Nephron (organoid): ENCODE measurements around the gene BRINP1.
A peak's percentile ranks its signal among the peaks of the same experiment; 100 is the strongest.

Source experiments
- H3K27ac Mint-ChIP-seq, 3 experiments: 2 replicates each; pipeline ENCODE4 v1.8.0; 2020; ENCODE audit warnings: mixed read lengths in 3 of 3, mild to moderate bottlenecking in 2 of 3, moderate library complexity in 1 of 3
- H3K27me3 Mint-ChIP-seq: 2 replicates; pipeline ENCODE4 v1.8.0; 2021; ENCODE audit warnings: low read depth, mild to moderate bottlenecking, moderate library complexity, mixed read lengths
- H3K36me3 Mint-ChIP-seq: 2 replicates; pipeline ENCODE4 v1.8.0; 2020; ENCODE audit warnings: low read depth, mixed read lengths
- H3K4me1 Mint-ChIP-seq: 2 replicates; pipeline ENCODE4 v1.8.0; 2020; ENCODE audit warnings: mixed read lengths
- H3K4me3 Mint-ChIP-seq, 3 experiments: 2 replicates each; pipeline ENCODE4 v1.8.0; 2020; ENCODE audit warnings: mild to moderate bottlenecking in 3 of 3, mixed read lengths in 3 of 3, moderate library complexity in 2 of 3
- H3K9me3 Mint-ChIP-seq: 2 replicates; pipeline ENCODE4 v1.8.0; 2020; ENCODE audit warnings: mixed read lengths
- TF ChIP-seq, protein P1 (sequence below), 3 experiments: fragments of 200-600 bp; sonication (generic); IDR thresholded peaks; one replicate each; pipeline ENCODE4 v1.5.0; 2021; ENCODE audit warnings: antibody characterized with exemption in 3 of 3; ENCODE audit not compliant: unreplicated experiment in 3 of 3

Gene BRINP1

DNA sequence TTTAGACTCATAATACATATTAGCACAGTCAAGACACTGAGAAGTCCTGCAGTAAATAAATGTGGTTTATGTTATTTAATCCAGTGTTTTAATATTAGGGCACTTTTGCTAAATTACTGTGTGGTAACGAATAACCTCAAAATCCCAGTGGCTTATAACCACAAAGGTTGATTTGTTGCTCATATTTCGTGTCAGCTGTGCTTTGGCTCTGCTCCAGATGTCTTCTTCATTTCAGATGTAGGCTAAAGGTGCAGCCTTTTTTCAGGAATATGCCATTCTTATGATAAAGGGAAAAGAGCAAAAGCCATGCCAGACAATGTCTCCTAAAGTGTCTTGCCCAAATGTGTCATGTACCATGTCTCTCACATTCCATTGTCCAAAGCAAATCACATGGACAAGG is 144.8 kb downstream of the BRINP1 start:
- Mint-ChIP-seq H3K27ac (no peak overlapping the region), H3K9me3 (no peaks in the 10 kb centered on the region), H3K27me3 (no peaks in the 10 kb centered on the region), H3K4me1 (peaks cover 16% of the 10 kb centered on the region), H3K36me3 (no peaks in the 10 kb centered on the region), H3K4me3 (no peak overlapping the region)
- TF ChIP-seq, protein P1, sequence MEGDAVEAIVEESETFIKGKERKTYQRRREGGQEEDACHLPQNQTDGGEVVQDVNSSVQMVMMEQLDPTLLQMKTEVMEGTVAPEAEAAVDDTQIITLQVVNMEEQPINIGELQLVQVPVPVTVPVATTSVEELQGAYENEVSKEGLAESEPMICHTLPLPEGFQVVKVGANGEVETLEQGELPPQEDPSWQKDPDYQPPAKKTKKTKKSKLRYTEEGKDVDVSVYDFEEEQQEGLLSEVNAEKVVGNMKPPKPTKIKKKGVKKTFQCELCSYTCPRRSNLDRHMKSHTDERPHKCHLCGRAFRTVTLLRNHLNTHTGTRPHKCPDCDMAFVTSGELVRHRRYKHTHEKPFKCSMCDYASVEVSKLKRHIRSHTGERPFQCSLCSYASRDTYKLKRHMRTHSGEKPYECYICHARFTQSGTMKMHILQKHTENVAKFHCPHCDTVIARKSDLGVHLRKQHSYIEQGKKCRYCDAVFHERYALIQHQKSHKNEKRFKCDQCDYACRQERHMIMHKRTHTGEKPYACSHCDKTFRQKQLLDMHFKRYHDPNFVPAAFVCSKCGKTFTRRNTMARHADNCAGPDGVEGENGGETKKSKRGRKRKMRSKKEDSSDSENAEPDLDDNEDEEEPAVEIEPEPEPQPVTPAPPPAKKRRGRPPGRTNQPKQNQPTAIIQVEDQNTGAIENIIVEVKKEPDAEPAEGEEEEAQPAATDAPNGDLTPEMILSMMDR (IDR thresholded peaks at IDR 0.05; ENCODE audit: unreplicated experiment in 3 of 3), result no peak

- peaks cover 38% of the 10 kb centered on the region for H3K4me1 Mint-ChIP-seq
- H3K36me3 Mint-ChIP-seq, result no peaks in the 10 kb centered on the region
- TF ChIP-seq, protein P1 (IDR thresholded peaks at IDR 0.05; ENCODE audit: unreplicated experiment in 3 of 3), result no peak
- no peaks in the 10 kb centered on the region for H3K27me3 Mint-ChIP-seq
- H3K9me3 Mint-ChIP-seq, result no peaks in the 10 kb centered on the region
- peak overlapping the region; percentile 7 to 51 (median 29) for H3K27ac Mint-ChIP-seq
- no peak overlapping the region for H3K4me3 Mint-ChIP-seq
These were observed 148.0 kb downstream of the BRINP1 start for GRCh38 chr9:119221276-119221675.

DNA sequence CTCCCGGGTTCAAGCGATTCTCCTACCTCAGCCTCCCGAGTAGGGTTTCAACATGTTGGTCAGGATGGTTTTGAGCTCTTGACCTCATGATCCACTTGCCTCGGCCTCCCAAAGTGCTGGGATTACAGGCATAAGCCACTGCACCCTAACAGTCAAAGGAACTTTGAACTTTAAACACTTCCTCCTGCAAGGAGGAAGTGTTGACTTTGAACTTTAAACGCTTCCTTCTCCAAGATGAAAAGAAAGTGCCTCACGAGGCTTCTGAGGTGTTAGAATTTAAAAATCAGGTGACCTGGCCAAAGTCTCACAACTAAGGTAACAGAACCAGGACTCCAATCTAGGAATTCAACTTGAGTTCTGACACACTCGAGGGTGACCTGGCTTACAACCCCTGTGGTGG is 150.9 kb downstream of the BRINP1 start:
- peaks cover 47% of the 10 kb centered on the region for H3K4me1 Mint-ChIP-seq
- TF ChIP-seq, protein P1 (IDR thresholded peaks at IDR 0.05; ENCODE audit: unreplicated experiment in 3 of 3), result no peak
- H3K9me3 Mint-ChIP-seq, result no peaks in the 10 kb centered on the region
- H3K27me3 Mint-ChIP-seq, result no peaks in the 10 kb centered on the region
- H3K4me3 Mint-ChIP-seq, result no peak overlapping the region
- H3K36me3 Mint-ChIP-seq, result peaks cover 4% of the 10 kb centered on the region
- H3K27ac Mint-ChIP-seq, result peak overlapping the region in 1 of 3 experiments; percentile 71

DNA sequence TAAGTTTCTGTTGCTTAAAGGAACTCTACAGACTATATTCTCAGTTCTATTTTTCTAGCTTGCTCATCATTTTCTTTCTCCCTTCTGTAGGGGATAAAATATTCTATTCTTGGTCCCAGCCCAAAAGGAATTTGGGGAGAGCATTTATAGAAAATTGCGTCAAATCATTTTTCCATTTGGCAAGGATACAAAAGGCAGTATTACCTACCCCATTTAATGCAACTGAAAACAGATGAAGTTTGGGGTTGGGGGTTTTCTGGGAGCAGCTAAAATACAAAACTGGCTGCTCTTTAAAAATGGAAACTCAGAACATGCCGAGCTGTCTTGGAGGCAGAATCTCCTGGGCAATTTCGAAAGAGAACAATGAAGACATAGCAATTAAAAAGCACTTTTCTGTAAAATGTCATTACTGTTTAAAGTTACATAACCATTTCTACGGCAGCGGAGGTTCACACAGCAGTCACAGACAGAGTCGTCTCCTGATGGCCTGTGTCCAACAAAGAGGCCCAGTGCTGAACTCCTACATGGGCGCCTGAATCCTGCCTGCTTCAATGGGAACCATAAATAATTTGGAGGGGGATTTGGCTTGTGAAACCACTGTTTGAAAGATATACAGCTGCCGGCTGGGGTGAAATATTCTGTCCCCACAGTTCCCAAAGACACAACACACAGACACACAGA is 152.4 kb downstream of the BRINP1 start:
- H3K27ac Mint-ChIP-seq, result peak overlapping the region; percentile 88 to 98 (median 97)
- no peaks in the 10 kb centered on the region for H3K9me3 Mint-ChIP-seq
- no peaks in the 10 kb centered on the region for H3K27me3 Mint-ChIP-seq
- H3K4me1 Mint-ChIP-seq, result peaks cover 47% of the 10 kb centered on the region
- peak overlapping the region; percentile 4 to 68 (median 46) for H3K4me3 Mint-ChIP-seq
- peaks cover 8% of the 10 kb centered on the region for H3K36me3 Mint-ChIP-seq
- TF ChIP-seq, protein P1 (IDR thresholded peaks at IDR 0.05; ENCODE audit: unreplicated experiment in 3 of 3), result no peak

DNA sequence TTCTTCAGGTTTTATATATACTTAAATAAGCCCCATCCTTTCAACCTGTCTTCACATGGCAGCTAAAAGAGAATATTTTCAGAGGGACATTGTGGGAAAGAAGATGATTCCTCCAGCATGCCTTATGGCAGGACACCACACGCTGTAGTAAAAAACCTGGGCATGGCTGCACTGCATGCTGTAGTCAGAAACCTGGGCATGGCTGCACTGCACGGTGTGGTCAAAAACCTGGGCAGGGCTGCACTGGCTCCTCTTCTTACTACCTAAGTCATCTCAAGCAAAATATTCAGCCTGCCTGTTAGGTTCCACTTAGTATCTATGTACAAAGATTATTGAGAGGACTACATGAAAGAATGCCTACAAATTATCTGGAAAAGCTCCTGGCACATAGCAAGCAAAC is 153.6 kb downstream of the BRINP1 start:
- TF ChIP-seq, protein P1 (IDR thresholded peaks at IDR 0.05; ENCODE audit: unreplicated experiment in 3 of 3), result no peak
- Mint-ChIP-seq H3K4me1 (peaks cover 40% of the 10 kb centered on the region), H3K36me3 (peaks cover 8% of the 10 kb centered on the region), H3K9me3 (no peaks in the 10 kb centered on the region), H3K27ac (peak overlapping the region; percentile 88 to 98 (median 97)), H3K27me3 (no peaks in the 10 kb centered on the region), H3K4me3 (no peak overlapping the region)

GRCh38 chr9:119213471-119213870 is 155.8 kb downstream of the BRINP1 start:
- H3K27ac Mint-ChIP-seq, result peak overlapping the region in 2 of 3 experiments; percentile 34 to 45
- H3K27me3 Mint-ChIP-seq, result no peaks in the 10 kb centered on the region
- TF ChIP-seq, protein P1 (IDR thresholded peaks at IDR 0.05; ENCODE audit: unreplicated experiment in 3 of 3), result no peak
- peaks cover 8% of the 10 kb centered on the region for H3K36me3 Mint-ChIP-seq
- H3K4me3 Mint-ChIP-seq, result no peak overlapping the region
- H3K4me1 Mint-ChIP-seq, result peaks cover 29% of the 10 kb centered on the region
- H3K9me3 Mint-ChIP-seq, result no peaks in the 10 kb centered on the region
